Measurements from ENCODE around the gene LPP. TPM values are rescaled to one million over a fixed set of nuclear protein-coding genes. Genes with fewer than 3 reads are reported as not detected.

The LPP gene
- polyA plus RNA-seq, 3 donors, result 14.1 to 23.2 (median 15.3) TPM

GRCh38 chr3:188527389-188527788 lies 373.4 kb downstream of the LPP start:
- H3K9ac ChIP-seq (ENCODE audit: insufficient read depth, low read length, poor library complexity, severe bottlenecking), result no peak overlapping the region
- H3K27me3 ChIP-seq (ENCODE audit: control insufficient read depth in 2 of 2, insufficient read depth in 2 of 2, low read length in 2 of 2), result no peaks in the 10 kb centered on the region
- no peaks in the 10 kb centered on the region for H3K9me3 ChIP-seq (replicated peaks in 1 of 2; ENCODE audit: control insufficient read depth in 1 of 2, insufficient read depth in 1 of 2, low read length in 2 of 2)
- WGBS (ENCODE audit: insufficient coverage), result no CpG with 5 or more reads among the region's 2 CpGs
- H3K4me1 ChIP-seq (ENCODE audit: control insufficient read depth in 1 of 2, insufficient read depth in 2 of 2, low read length in 2 of 2), result peaks cover 5 to 6% of the 10 kb centered on the region in 2 donors
- TF ChIP-seq CTCF (IDR thresholded peaks at IDR 0.05), result no peak
- Mint-ChIP-seq H3K36me3 (peaks cover 15 to 17% of the 10 kb centered on the region in 2 donors), H3K27ac (no peak overlapping the region), H3K27me3 (ENCODE audit: low read depth in 3 of 3) (no peaks in the 10 kb centered on the region), H3K4me1 (peaks cover 15% of the 10 kb centered on the region), H3K4me3 (no peak overlapping the region), H3K9me3 (peaks cover 0 to 1% (median 0%) of the 10 kb centered on the region in 7 donors)
- H3K4me2 ChIP-seq (replicated peaks; ENCODE audit: extremely low read depth, low read length, poor library complexity, severe bottlenecking), result no peak overlapping the region
- H4K20me1 ChIP-seq (ENCODE audit: insufficient read depth, low read length), result no peaks in the 10 kb centered on the region
- no peak overlapping the region for H3K27ac ChIP-seq (ENCODE audit: low read depth in 1 of 2, low read length in 2 of 2)
- H3K36me3 ChIP-seq (replicated peaks in 1 of 2; ENCODE audit: control insufficient read depth in 1 of 2, insufficient read depth in 2 of 2, low read length in 2 of 2), result peaks cover 0 to 7% of the 10 kb centered on the region in 2 donors
- H3K79me2 ChIP-seq (ENCODE audit: insufficient read depth, low read length), result no peaks in the 10 kb centered on the region
- H2AFZ ChIP-seq (ENCODE audit: insufficient read depth, low read depth, low read length, poor library complexity, severe bottlenecking), result no peak overlapping the region
- DNase-seq, result no peak
- intact Hi-C loops (cut with micrococcal nuclease), result no loop called here
- H3K4me3 ChIP-seq (replicated peaks in 1 of 3; ENCODE audit: low read depth in 2 of 3, low read length in 3 of 3), result no peak overlapping the region

- Histone ChIP-seq H3K36me3 (replicated peaks in 1 of 2; ENCODE audit: control insufficient read depth in 1 of 2, insufficient read depth in 2 of 2, low read length in 2 of 2) (peaks cover 0 to 7% of the 10 kb centered on the region in 2 donors), H4K20me1 (ENCODE audit: insufficient read depth, low read length) (no peaks in the 10 kb centered on the region), H3K79me2 (ENCODE audit: insufficient read depth, low read length) (no peaks in the 10 kb centered on the region), H3K4me1 (ENCODE audit: control insufficient read depth in 1 of 2, insufficient read depth in 2 of 2, low read length in 2 of 2) (peaks cover 5 to 6% of the 10 kb centered on the region in 2 donors), H3K27ac (ENCODE audit: low read depth in 1 of 2, low read length in 2 of 2) (no peak overlapping the region), H3K9ac (ENCODE audit: insufficient read depth, low read length, poor library complexity, severe bottlenecking) (no peak overlapping the region), H3K4me3 (replicated peaks in 1 of 3; ENCODE audit: low read depth in 2 of 3, low read length in 3 of 3) (no peak overlapping the region), H3K4me2 (replicated peaks; ENCODE audit: extremely low read depth, low read length, poor library complexity, severe bottlenecking) (no peak overlapping the region), H3K9me3 (replicated peaks in 1 of 2; ENCODE audit: control insufficient read depth in 1 of 2, insufficient read depth in 1 of 2, low read length in 2 of 2) (no peaks in the 10 kb centered on the region), H3K27me3 (ENCODE audit: control insufficient read depth in 2 of 2, insufficient read depth in 2 of 2, low read length in 2 of 2) (no peaks in the 10 kb centered on the region), H2AFZ (ENCODE audit: insufficient read depth, low read depth, low read length, poor library complexity, severe bottlenecking) (no peak overlapping the region)
- no peak overlapping the region for H3K27ac Mint-ChIP-seq
- H3K9me3 Mint-ChIP-seq, result peaks cover 0 to 1% (median 0%) of the 10 kb centered on the region in 7 donors
- no peak for TF ChIP-seq CTCF (IDR thresholded peaks at IDR 0.05)
- WGBS (ENCODE audit: insufficient coverage), result no CpG with 5 or more reads among the region's 3 CpGs
- intact Hi-C loops (cut with micrococcal nuclease), result no loop called here
- no peak overlapping the region for H3K4me3 Mint-ChIP-seq
- H3K4me1 Mint-ChIP-seq, result peaks cover 18% of the 10 kb centered on the region
- H3K27me3 Mint-ChIP-seq (ENCODE audit: low read depth in 3 of 3), result no peaks in the 10 kb centered on the region
- peaks cover 15 to 17% of the 10 kb centered on the region in 2 donors for H3K36me3 Mint-ChIP-seq
- no peak for DNase-seq
Observed at GRCh38 chr3:188528396-188528795, 374.4 kb downstream of the LPP start.

All from CD14-positive monocyte (primary cell).